RWPE1 (cell line): ENCODE results near the gene BSPRY.
"Not testable (repeated sequence)": the region's sequence is repeated elsewhere in the genome, so short reads cannot be mapped to it uniquely, and the experiment has no call there.

Experiments
- CTCF ChIA-PET: fragments of 350-600 bp; sonication (Branson Sonifier 250); formaldehyde crosslinking; extraction: SDS; loops from one replicate; lab custom pipeline; 2021; lab: Yijun Ruan, JAX
- POLR2A ChIA-PET: fragments of 400-600 bp; formaldehyde crosslinking; extraction: SDS; loops from one replicate; lab custom pipeline; 2020; ENCODE audit warnings: antibody characterized with exemption; ENCODE audit not compliant: low non-redundant PET; lab: Yijun Ruan, JAX
- DNase-seq: peaks from one replicate; pipeline ENCODE4 v3.0.0; 2012; ENCODE audit warnings: low spot score
- H3K27ac ChIP-seq: fragments of 450-650 bp; 2 replicates; pipeline ENCODE4 v1.5.1; 2017
- CTCF ChIP-seq: fragments of 450-650 bp; conservative IDR thresholded peaks from 2 replicates; pipeline ENCODE4 v1.5.1; 2017; ENCODE audit warnings: low read depth, mild to moderate bottlenecking

Gene BSPRY

GRCh38 chr9:113363336-113363735, 14.0 kb downstream of the BSPRY start:
- H3K27ac ChIP-seq = no peak overlapping the region
- TF ChIP-seq CTCF = no peak
- CTCF ChIA-PET = interaction anchor here (1.4 kb wide), 1 partner anchor 38 kb away, joined by 4 read pairs; the partner anchor contains the start of gene ALAD
- DNase-seq = no peak
- POLR2A ChIA-PET = no interaction called here

GRCh38 chr9:113364951-113365350, 15.6 kb downstream of the BSPRY start:
- no peak for TF ChIP-seq CTCF
- ChIA-PET CTCF (interaction anchor here (1.4 kb wide), 1 partner anchor 36 kb away, joined by 4 read pairs; the partner anchor contains the start of gene ALAD), POLR2A (no interaction called here)
- H3K27ac ChIP-seq = no peak overlapping the region
- no peak for DNase-seq

- CTCF ChIA-PET, POLR2A ChIA-PET, H3K27ac ChIP-seq: not testable (repeated sequence)
These were observed 16.3 kb downstream of the BSPRY start for GRCh38 chr9:113365652-113366051.

GRCh38 chr9:113368348-113368981, 19.1 kb downstream of the BSPRY start:
- TF ChIP-seq CTCF = no peak
- CTCF ChIA-PET = interaction anchor here (0.6 kb wide), 1 partner anchor 286 kb away, joined by 3 read pairs; no protein-coding TSS in a partner anchor
- no peak for DNase-seq

More at GRCh38 chr9:113365652-113366051, 16.3 kb downstream of the BSPRY start:
- DNase-seq = not testable (repeated sequence)

GRCh38 chr9:113368982-113369854, 19.9 kb downstream of the BSPRY start:
- ChIA-PET CTCF (interaction anchor here (0.6 kb wide), 2 partner anchors 10 to 286 kb away, joined by 3 read pairs; no protein-coding TSS in a partner anchor), POLR2A (interaction anchor here (1.0 kb wide), 1 partner anchor 19 kb away, joined by 3 read pairs; no protein-coding TSS in a partner anchor)
- TF ChIP-seq CTCF = no peak
- H3K27ac ChIP-seq = no peak overlapping the region
- no peak for DNase-seq

More at GRCh38 chr9:113368348-113368981, 19.1 kb downstream of the BSPRY start:
- POLR2A ChIA-PET = interaction anchor here (1.0 kb wide), 1 partner anchor 19 kb away, joined by 3 read pairs; no protein-coding TSS in a partner anchor
- H3K27ac ChIP-seq = no peak overlapping the region

- no peak overlapping the region for H3K27ac ChIP-seq
- no peak for DNase-seq
- ChIA-PET POLR2A (no interaction called here), CTCF (interaction anchor here (0.6 kb wide), 1 partner anchor 11 kb away, joined by 3 read pairs; no protein-coding TSS in a partner anchor)
- no peak for TF ChIP-seq CTCF
These were observed 20.5 kb downstream of the BSPRY start for GRCh38 chr9:113369855-113370140.
